ENCODE data around the gene IL34.
A peak's percentile ranks its signal among the peaks of the same experiment; 100 is the strongest.

IL34 gene

DNA sequence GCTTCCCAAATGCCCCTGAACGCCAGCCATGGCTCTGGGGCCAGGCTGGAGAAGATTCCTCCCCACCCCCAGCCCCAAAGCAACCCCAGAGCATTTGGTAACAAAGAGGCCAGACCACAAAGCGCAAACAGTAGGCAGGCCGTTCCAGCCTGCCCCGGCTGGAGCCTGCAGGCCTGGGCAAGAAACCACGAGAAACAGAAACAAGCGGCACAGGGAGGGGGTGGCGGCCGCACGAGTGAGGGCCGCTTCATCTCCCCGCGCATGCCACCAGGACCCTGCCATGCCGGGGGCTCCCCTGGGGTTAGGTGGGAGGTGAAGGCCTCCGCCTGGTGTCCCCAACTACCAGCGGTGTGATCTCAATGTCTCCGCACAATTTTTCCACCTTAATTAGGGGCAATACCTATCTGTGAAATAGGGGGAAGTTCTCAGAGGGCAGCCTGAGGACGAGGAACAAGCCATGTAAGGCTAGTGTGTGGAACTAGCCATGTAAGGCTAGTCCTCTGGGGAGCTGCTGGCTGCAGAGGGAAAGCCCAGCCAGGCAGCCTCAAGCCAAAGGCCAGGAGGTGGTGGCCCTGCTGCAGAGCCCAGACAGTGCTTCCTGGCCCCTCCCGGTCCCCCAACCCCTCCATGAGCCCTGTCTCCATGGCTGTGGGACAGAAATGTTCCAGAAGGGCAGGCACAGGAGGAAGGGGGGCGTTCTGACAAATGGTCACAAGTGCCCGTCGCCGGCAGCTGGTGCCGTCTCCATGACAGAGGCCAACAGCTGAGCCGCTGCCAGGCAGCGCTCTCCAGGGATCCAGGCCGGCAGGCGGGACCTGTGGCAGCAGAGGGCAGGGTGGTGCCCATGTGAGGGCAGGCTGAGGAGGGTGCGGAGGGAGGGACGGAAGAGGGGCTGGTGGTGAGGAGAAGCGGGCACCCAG, 54.0 kb downstream of the IL34 start:
- H4K8ac ChIP-seq (ENCODE audit: low read depth, low read length) = peak overlapping the region; percentile 1
- H3K4me1 ChIP-seq (ENCODE audit: control insufficient read depth in 1 of 2, insufficient read depth in 2 of 2, low read length in 2 of 2) = peaks cover 57 to 60% of the 10 kb centered on the region in 2 experiments
- peaks cover 8% of the 10 kb centered on the region in 2 experiments for H3K36me3 ChIP-seq (ENCODE audit: control insufficient read depth in 1 of 2, insufficient read depth in 2 of 2, low read length in 2 of 2)
- H3K79me2 ChIP-seq (ENCODE audit: control insufficient read depth, insufficient read depth, low read length, poor library complexity) = no peaks in the 10 kb centered on the region
- H3K79me1 ChIP-seq (ENCODE audit: low read length) = peaks cover 41% of the 10 kb centered on the region
- no peak overlapping the region for H3K4ac ChIP-seq (ENCODE audit: low read depth, low read length)
- no CpG with 5 or more reads among the region's 30 CpGs for WGBS (ENCODE audit: extremely low coverage, insufficient coverage, insufficient read length)
- peak overlapping the region; percentile 34 for H3K14ac ChIP-seq (ENCODE audit: low read length)
- peak overlapping the region; percentile 45 for H2BK12ac ChIP-seq (ENCODE audit: low read length)
- peak overlapping the region; percentile 13 for H3K18ac ChIP-seq (ENCODE audit: low read length)
- no peak overlapping the region for H4K12ac ChIP-seq (ENCODE audit: low read depth, low read length)
- H2BK5ac ChIP-seq (ENCODE audit: low read depth, low read length, poor library complexity) = peak overlapping the region; percentile 24
- no peak overlapping the region for H3K4me3 ChIP-seq (ENCODE audit: low read depth, low read length)
- H3K9ac ChIP-seq (ENCODE audit: low read length) = no peak overlapping the region
- DNase-seq = no peak
- H2BK120ac ChIP-seq (ENCODE audit: insufficient read depth, low read length, poor library complexity) = peak overlapping the region; percentile 33
- H3K4me2 ChIP-seq (ENCODE audit: low read length) = no peak overlapping the region
- peak overlapping the region; percentile 77 for H4K91ac ChIP-seq (ENCODE audit: low read depth, low read length)
- H3K23ac ChIP-seq (ENCODE audit: low read length) = no peak overlapping the region
- H3K9me3 ChIP-seq (ENCODE audit: insufficient read depth, low read depth, low read length) = no peaks in the 10 kb centered on the region
- peak overlapping the region; percentile 22 for H3K27ac ChIP-seq (ENCODE audit: low read depth, low read length)
- no peak overlapping the region for H2AFZ ChIP-seq (ENCODE audit: insufficient read depth, low read length, poor library complexity)
- H2AK5ac ChIP-seq (ENCODE audit: low read length) = peak overlapping the region; percentile 86
- no peaks in the 10 kb centered on the region for H3K27me3 ChIP-seq (ENCODE audit: insufficient read depth, low read length)

DNA sequence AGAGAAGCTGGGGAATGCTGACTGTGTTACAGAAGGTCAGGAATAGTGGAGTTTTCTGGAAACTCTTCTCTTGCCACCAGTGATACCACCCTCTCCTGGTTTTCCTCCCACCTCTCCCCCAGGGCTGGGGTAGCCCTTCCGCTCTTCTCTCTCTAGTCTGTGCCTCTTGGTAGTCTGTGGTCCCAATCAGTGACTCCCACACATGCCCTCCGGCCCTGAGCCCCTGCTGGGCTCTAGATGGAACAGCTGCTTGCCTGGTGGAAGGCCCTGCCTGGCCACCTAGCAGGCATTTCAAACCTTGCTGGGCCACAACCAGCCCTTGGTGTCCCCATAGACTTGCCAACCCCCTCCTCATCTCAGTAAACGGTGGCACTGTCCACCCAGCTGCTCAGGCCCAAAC, 54.7 kb downstream of the IL34 start:
- no peak for DNase-seq
- Histone ChIP-seq H2AK5ac (ENCODE audit: low read length) (peak overlapping the region; percentile 86), H3K14ac (ENCODE audit: low read length) (peak overlapping the region; percentile 34), H3K9ac (ENCODE audit: low read length) (no peak overlapping the region), H3K18ac (ENCODE audit: low read length) (no peak overlapping the region), H4K91ac (ENCODE audit: low read depth, low read length) (peak overlapping the region; percentile 77), H3K9me3 (ENCODE audit: insufficient read depth, low read depth, low read length) (no peaks in the 10 kb centered on the region), H2BK5ac (ENCODE audit: low read depth, low read length, poor library complexity) (no peak overlapping the region), H3K79me2 (ENCODE audit: control insufficient read depth, insufficient read depth, low read length, poor library complexity) (no peaks in the 10 kb centered on the region), H3K27ac (ENCODE audit: low read depth, low read length) (no peak overlapping the region), H3K27me3 (ENCODE audit: insufficient read depth, low read length) (no peaks in the 10 kb centered on the region), H3K4me2 (ENCODE audit: low read length) (no peak overlapping the region), H3K4me3 (ENCODE audit: low read depth, low read length) (no peak overlapping the region), H4K12ac (ENCODE audit: low read depth, low read length) (no peak overlapping the region), H3K79me1 (ENCODE audit: low read length) (peaks cover 39% of the 10 kb centered on the region), H3K4me1 (ENCODE audit: control insufficient read depth in 1 of 2, insufficient read depth in 2 of 2, low read length in 2 of 2) (peaks cover 51 to 54% of the 10 kb centered on the region in 2 experiments), H2BK120ac (ENCODE audit: insufficient read depth, low read length, poor library complexity) (peak overlapping the region; percentile 8), H2BK12ac (ENCODE audit: low read length) (no peak overlapping the region), H2AFZ (ENCODE audit: insufficient read depth, low read length, poor library complexity) (no peak overlapping the region), H3K4ac (ENCODE audit: low read depth, low read length) (no peak overlapping the region), H4K8ac (ENCODE audit: low read depth, low read length) (no peak overlapping the region), H3K23ac (ENCODE audit: low read length) (no peak overlapping the region), H3K36me3 (ENCODE audit: control insufficient read depth in 1 of 2, insufficient read depth in 2 of 2, low read length in 2 of 2) (peaks cover 8% of the 10 kb centered on the region in 2 experiments)
- WGBS (ENCODE audit: extremely low coverage, insufficient coverage, insufficient read length) = no CpG with 5 or more reads among the region's 3 CpGs

DNA sequence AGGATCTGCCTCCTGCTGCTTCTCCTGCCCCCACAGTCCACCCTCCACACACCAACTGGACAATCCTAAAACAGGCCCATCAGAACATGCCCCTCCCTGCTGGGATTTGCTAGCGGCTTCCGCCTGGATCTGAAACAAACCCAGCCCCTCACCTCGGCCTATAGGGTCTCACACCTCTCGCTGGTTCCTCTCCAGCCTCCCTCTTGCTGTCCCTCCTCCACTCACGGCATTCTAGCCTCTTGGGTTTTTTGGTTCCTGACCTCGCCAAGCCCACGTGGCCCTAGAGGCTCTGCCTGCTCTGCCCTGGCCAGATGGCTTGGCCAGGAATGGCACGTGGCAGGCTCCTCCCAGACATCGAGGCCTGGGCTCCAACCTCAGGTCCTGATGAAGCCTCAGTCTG, 55.2 kb downstream of the IL34 start:
- Histone ChIP-seq H3K4me3 (ENCODE audit: low read depth, low read length) (no peak overlapping the region), H3K14ac (ENCODE audit: low read length) (peak overlapping the region; percentile 23)
- no CpG with 5 or more reads among the region's 9 CpGs for WGBS (ENCODE audit: extremely low coverage, insufficient coverage, insufficient read length)

DNA sequence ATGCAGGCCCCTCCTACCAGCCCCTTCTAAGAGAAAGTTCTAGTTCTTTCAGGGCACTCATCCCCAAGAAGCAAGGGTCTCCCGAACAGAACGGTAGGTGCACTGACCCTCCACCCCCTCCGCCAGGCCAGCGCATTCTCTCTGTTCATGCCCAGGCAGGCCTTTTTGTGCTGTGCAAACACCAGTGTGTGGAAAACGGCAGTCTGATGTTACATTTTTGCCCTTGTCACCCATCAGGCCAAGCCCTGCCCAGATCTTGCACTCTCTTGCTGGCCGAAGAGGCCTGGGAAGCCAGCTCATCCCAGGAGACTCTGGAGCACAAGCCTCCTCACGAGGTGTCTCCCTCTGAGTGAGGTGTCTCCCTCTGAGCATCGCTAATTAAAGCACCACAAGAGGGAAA, 55.6 kb downstream of the IL34 start:
- H4K12ac ChIP-seq (ENCODE audit: low read depth, low read length) = no peak overlapping the region
- peak overlapping the region; percentile 13 for H2AFZ ChIP-seq (ENCODE audit: insufficient read depth, low read length, poor library complexity)
- no peak overlapping the region for H4K8ac ChIP-seq (ENCODE audit: low read depth, low read length)
- H2BK12ac ChIP-seq (ENCODE audit: low read length) = no peak overlapping the region
- no peak overlapping the region for H3K23ac ChIP-seq (ENCODE audit: low read length)
- WGBS (ENCODE audit: extremely low coverage, insufficient coverage, insufficient read length) = no CpG with 5 or more reads among the region's 8 CpGs
- no peak overlapping the region for H3K18ac ChIP-seq (ENCODE audit: low read length)
- H2BK120ac ChIP-seq (ENCODE audit: insufficient read depth, low read length, poor library complexity) = no peak overlapping the region
- H3K4ac ChIP-seq (ENCODE audit: low read depth, low read length) = no peak overlapping the region
- H3K14ac ChIP-seq (ENCODE audit: low read length) = no peak overlapping the region
- H3K36me3 ChIP-seq (ENCODE audit: control insufficient read depth in 1 of 2, insufficient read depth in 2 of 2, low read length in 2 of 2) = peaks cover 8% of the 10 kb centered on the region in 2 experiments
- H3K79me2 ChIP-seq (ENCODE audit: control insufficient read depth, insufficient read depth, low read length, poor library complexity) = no peaks in the 10 kb centered on the region
- H3K4me1 ChIP-seq (ENCODE audit: control insufficient read depth in 1 of 2, insufficient read depth in 2 of 2, low read length in 2 of 2) = peaks cover 49 to 50% of the 10 kb centered on the region in 2 experiments
- peaks cover 32% of the 10 kb centered on the region for H3K79me1 ChIP-seq (ENCODE audit: low read length)
- H3K4me3 ChIP-seq (ENCODE audit: low read depth, low read length) = no peak overlapping the region
- peak overlapping the region; percentile 15 for H2AK5ac ChIP-seq (ENCODE audit: low read length)
- no peak overlapping the region for H3K4me2 ChIP-seq (ENCODE audit: low read length)
- H3K27me3 ChIP-seq (ENCODE audit: insufficient read depth, low read length) = no peaks in the 10 kb centered on the region
- H3K27ac ChIP-seq (ENCODE audit: low read depth, low read length) = no peak overlapping the region
- H3K9ac ChIP-seq (ENCODE audit: low read length) = no peak overlapping the region
- DNase-seq = no peak
- H4K91ac ChIP-seq (ENCODE audit: low read depth, low read length) = peak overlapping the region; percentile 77
- no peaks in the 10 kb centered on the region for H3K9me3 ChIP-seq (ENCODE audit: insufficient read depth, low read depth, low read length)
- H2BK5ac ChIP-seq (ENCODE audit: low read depth, low read length, poor library complexity) = no peak overlapping the region

More for the DNA sequence above, 55.2 kb downstream of the IL34 start:
- H3K4me2 ChIP-seq (ENCODE audit: low read length) = no peak overlapping the region
- H3K4me1 ChIP-seq (ENCODE audit: control insufficient read depth in 1 of 2, insufficient read depth in 2 of 2, low read length in 2 of 2) = peaks cover 49 to 50% of the 10 kb centered on the region in 2 experiments
- H3K9ac ChIP-seq (ENCODE audit: low read length) = no peak overlapping the region
- H3K18ac ChIP-seq (ENCODE audit: low read length) = peak overlapping the region; percentile 31
- H4K91ac ChIP-seq (ENCODE audit: low read depth, low read length) = peak overlapping the region; percentile 77
- no peaks in the 10 kb centered on the region for H3K9me3 ChIP-seq (ENCODE audit: insufficient read depth, low read depth, low read length)
- no peaks in the 10 kb centered on the region for H3K27me3 ChIP-seq (ENCODE audit: insufficient read depth, low read length)
- no peak overlapping the region for H4K12ac ChIP-seq (ENCODE audit: low read depth, low read length)
- no peak overlapping the region for H3K4ac ChIP-seq (ENCODE audit: low read depth, low read length)
- DNase-seq = no peak
- H3K27ac ChIP-seq (ENCODE audit: low read depth, low read length) = no peak overlapping the region
- peak overlapping the region; percentile 2 for H2BK5ac ChIP-seq (ENCODE audit: low read depth, low read length, poor library complexity)
- no peak overlapping the region for H2BK12ac ChIP-seq (ENCODE audit: low read length)
- H3K23ac ChIP-seq (ENCODE audit: low read length) = no peak overlapping the region
- peak overlapping the region; percentile 60 for H2AK5ac ChIP-seq (ENCODE audit: low read length)
- H3K79me1 ChIP-seq (ENCODE audit: low read length) = peaks cover 36% of the 10 kb centered on the region
- no peaks in the 10 kb centered on the region for H3K79me2 ChIP-seq (ENCODE audit: control insufficient read depth, insufficient read depth, low read length, poor library complexity)
- H2AFZ ChIP-seq (ENCODE audit: insufficient read depth, low read length, poor library complexity) = no peak overlapping the region
- H2BK120ac ChIP-seq (ENCODE audit: insufficient read depth, low read length, poor library complexity) = no peak overlapping the region
- H4K8ac ChIP-seq (ENCODE audit: low read depth, low read length) = no peak overlapping the region
- peaks cover 8% of the 10 kb centered on the region in 2 experiments for H3K36me3 ChIP-seq (ENCODE audit: control insufficient read depth in 1 of 2, insufficient read depth in 2 of 2, low read length in 2 of 2)
